ENCODE data around the gene ESYT1. TPM values are rescaled to one million over a fixed set of nuclear protein-coding genes. Genes with fewer than 3 reads are reported as not detected.

The ESYT1 gene
- total and polyA plus RNA-seq, 4 donors: 41.0 to 93.5 (median 58.8) TPM

DNA sequence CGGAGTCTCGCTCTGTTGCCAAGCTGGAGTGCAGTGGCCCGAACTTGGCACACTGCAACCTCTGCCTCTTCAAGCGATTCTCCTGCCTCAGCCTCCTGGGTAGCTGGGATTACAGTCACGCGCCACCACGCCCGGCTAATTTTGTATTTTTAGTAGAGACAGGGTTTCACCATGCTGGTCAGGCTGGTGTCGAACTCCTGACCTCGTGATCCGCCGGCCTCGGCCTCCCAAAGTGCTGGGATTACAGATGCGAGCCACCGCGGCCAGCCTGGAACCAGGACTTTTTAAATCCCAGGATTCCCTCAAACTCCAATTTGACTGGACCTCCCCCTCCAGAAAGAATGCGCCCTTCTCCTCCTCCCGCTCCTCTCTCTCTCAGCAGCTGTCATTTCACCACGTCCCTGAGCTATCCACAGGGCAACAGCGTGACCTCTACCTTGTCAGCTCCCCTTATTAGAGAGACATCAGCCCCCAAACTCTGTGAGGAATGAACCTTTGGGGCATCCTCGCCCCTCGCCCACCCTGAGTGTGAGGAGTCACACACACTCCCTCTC lies 2.0 kb downstream of the ESYT1 start (continued):
- TF ChIP-seq, protein P1, sequence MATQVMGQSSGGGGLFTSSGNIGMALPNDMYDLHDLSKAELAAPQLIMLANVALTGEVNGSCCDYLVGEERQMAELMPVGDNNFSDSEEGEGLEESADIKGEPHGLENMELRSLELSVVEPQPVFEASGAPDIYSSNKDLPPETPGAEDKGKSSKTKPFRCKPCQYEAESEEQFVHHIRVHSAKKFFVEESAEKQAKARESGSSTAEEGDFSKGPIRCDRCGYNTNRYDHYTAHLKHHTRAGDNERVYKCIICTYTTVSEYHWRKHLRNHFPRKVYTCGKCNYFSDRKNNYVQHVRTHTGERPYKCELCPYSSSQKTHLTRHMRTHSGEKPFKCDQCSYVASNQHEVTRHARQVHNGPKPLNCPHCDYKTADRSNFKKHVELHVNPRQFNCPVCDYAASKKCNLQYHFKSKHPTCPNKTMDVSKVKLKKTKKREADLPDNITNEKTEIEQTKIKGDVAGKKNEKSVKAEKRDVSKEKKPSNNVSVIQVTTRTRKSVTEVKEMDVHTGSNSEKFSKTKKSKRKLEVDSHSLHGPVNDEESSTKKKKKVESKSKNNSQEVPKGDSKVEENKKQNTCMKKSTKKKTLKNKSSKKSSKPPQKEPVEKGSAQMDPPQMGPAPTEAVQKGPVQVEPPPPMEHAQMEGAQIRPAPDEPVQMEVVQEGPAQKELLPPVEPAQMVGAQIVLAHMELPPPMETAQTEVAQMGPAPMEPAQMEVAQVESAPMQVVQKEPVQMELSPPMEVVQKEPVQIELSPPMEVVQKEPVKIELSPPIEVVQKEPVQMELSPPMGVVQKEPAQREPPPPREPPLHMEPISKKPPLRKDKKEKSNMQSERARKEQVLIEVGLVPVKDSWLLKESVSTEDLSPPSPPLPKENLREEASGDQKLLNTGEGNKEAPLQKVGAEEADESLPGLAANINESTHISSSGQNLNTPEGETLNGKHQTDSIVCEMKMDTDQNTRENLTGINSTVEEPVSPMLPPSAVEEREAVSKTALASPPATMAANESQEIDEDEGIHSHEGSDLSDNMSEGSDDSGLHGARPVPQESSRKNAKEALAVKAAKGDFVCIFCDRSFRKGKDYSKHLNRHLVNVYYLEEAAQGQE (IDR thresholded peaks at IDR 0.05): no peak
- TF ChIP-seq RXRA (IDR thresholded peaks at IDR 0.05) (no peak), MAX (IDR thresholded peaks at IDR 0.05) (no peak), HNF4A (conservative IDR thresholded peaks at IDR 0.05) (no peak), EGR1 (IDR thresholded peaks at IDR 0.05; ENCODE audit: low read depth in 2 of 2) (no peak)

DNA sequence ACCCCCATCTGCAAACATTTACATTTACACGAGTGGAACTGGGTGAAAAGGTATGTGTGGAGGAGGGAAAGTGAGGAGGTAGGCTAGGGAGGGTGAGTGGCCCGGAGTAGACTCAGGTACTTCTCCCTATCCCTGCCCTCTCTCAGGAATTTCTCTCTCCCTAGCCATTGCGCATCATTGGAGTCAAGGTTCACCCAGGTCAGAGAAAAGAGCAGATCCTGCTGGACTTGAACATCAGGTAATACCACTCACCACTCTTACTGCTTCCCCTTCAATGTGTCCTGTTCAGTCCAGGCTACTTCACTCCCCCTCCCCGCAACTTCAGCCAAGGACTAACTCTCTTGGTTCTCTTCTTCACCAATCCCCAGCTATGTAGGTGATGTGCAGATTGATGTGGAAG lies 2.8 kb downstream of the ESYT1 start:
- Histone ChIP-seq H3K4me3 (ENCODE audit: low read depth in 1 of 3, low read length in 3 of 3) (no peak overlapping the region), H3K9ac (ENCODE audit: low read depth in 1 of 2, low read length in 2 of 2) (no peak overlapping the region), H3K27ac (ENCODE audit: low read depth in 1 of 2, low read length in 2 of 2) (no peak overlapping the region), H3K4me1 (ENCODE audit: control insufficient read depth in 4 of 4, insufficient read depth in 4 of 4, low read length in 3 of 4) (peaks cover 0 to 31% (median 25%) of the 10 kb centered on the region in 4 donors), H3K27me3 (ENCODE audit: control insufficient read depth in 4 of 4, insufficient read depth in 4 of 4, low read length in 3 of 4) (no peaks in the 10 kb centered on the region), H3K36me3 (ENCODE audit: control insufficient read depth in 4 of 4, insufficient read depth in 3 of 4, low read depth in 1 of 4, low read length in 3 of 4) (peaks cover 9 to 36% (median 26%) of the 10 kb centered on the region in 4 donors), H3K9me3 (ENCODE audit: control insufficient read depth in 4 of 4, low read length in 3 of 4) (no peaks in the 10 kb centered on the region)
- no peak for TF ChIP-seq SP1 (IDR thresholded peaks at IDR 0.05)
- TF ChIP-seq MAX (IDR thresholded peaks at IDR 0.05): no peak
- TF ChIP-seq TAF1 (conservative IDR thresholded peaks at IDR 0.05): no peak
- TF ChIP-seq NR2F2 (IDR thresholded peaks at IDR 0.05): no peak
- TF ChIP-seq HNF4A (conservative IDR thresholded peaks at IDR 0.05): no peak
- no peak for TF ChIP-seq RAD21 (IDR thresholded peaks at IDR 0.05)
- DNase-seq (ENCODE audit: low spot score): no peak
- 83% methylated on average over 4 of the region's 4 CpGs for WGBS

GRCh38 chr12:56134897-56135296 lies 6.8 kb downstream of the ESYT1 start:
- Histone ChIP-seq H3K4me1 (ENCODE audit: control insufficient read depth in 4 of 4, insufficient read depth in 4 of 4, low read length in 3 of 4) (peaks cover 0 to 4% (median 0%) of the 10 kb centered on the region in 4 donors), H3K36me3 (ENCODE audit: control insufficient read depth in 4 of 4, insufficient read depth in 3 of 4, low read depth in 1 of 4, low read length in 3 of 4) (peaks cover 22 to 66% (median 53%) of the 10 kb centered on the region in 4 donors), H3K4me3 (ENCODE audit: low read depth in 1 of 3, low read length in 3 of 3) (no peak overlapping the region), H3K9ac (ENCODE audit: low read depth in 1 of 2, low read length in 2 of 2) (no peak overlapping the region), H3K27ac (ENCODE audit: low read depth in 1 of 2, low read length in 2 of 2) (no peak overlapping the region), H3K9me3 (ENCODE audit: control insufficient read depth in 4 of 4, low read length in 3 of 4) (no peaks in the 10 kb centered on the region), H3K27me3 (ENCODE audit: control insufficient read depth in 4 of 4, insufficient read depth in 4 of 4, low read length in 3 of 4) (no peaks in the 10 kb centered on the region)
- no peak for DNase-seq (ENCODE audit: low spot score)
- TF ChIP-seq, protein P1 (IDR thresholded peaks at IDR 0.05): no peak
- WGBS: 98% methylated on average over 6 of the region's 6 CpGs

Data from liver (tissue), 9 donors.